GM08714 (cell line): ENCODE data around the gene MYOCD.

Experiments
- H3K4me3 ChIP-seq: fragments of 200-500 bp; sonication (Bioruptor generic); 2 replicates; pipeline ENCODE4 v1.5.1; 2014; ENCODE audit warnings: mild to moderate bottlenecking, low read length, inconsistent platforms
- ZNF274 ChIP-seq: IDR thresholded peaks from 2 replicates; pipeline ENCODE4 v1.6.1; 2012; ENCODE audit warnings: mild to moderate bottlenecking, low read depth, low read length

Gene MYOCD

DNA sequence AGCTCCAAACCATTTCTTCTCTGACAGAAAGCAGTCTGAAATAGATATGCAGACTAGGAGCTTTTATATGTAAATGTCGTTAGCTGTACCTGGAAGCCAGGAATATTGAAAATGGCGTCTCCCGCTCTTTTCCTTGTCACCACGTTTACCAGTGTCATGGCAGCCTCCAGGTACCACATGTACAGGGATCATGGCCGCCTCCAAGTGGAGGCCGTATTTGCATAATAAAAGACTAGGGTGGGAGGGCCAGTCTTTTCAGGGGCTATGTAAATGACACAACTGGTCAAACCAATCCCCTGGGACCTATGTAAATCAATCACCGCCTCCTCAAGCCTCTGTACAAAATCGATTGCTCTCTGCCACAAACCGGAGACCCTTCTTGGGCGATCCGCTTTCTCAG, 54.3 kb downstream of the MYOCD start:
- no peak overlapping the region for H3K4me3 ChIP-seq
- no peak for TF ChIP-seq ZNF274

DNA sequence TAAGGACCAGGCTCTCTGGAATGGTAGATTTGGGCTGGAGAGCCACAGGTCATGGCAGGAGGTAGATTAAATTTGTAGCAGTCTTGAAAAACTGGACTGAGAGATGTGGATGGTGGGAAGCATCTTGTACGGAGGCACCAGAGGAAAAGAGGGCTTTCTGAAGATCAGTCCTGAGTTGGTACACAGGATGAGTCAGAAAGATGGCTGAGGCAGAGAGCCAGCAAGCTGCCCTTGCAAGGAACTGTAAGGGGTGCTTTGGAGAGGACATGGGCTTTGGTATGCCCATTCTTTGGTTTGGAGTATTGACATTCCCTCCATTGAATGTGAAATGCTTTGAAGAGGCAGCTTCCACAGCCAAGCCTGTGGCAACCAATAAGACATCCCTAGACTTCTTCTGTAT, 55.9 kb downstream of the MYOCD start:
- no peak for TF ChIP-seq ZNF274
- no peak overlapping the region for H3K4me3 ChIP-seq

DNA sequence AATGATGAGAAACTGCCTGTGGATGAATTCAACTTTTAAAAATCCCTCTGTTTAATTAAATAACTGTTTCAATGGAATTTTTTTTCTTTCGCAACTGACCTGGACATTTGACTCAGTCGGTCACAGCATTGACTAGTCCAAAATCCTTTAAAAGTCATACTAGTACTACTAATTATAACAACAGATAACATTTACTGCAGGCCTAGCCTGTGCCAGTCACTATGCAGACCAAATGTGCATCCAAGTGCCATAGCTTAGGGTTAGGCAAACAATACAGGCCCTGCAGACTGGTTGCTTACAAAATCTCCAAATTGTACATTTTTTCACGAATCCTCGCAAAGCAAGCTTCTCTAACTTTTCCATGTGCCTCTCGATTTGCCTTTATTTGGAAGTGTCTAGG, 56.6 kb downstream of the MYOCD start:
- TF ChIP-seq ZNF274, result no peak
- no peak overlapping the region for H3K4me3 ChIP-seq

DNA sequence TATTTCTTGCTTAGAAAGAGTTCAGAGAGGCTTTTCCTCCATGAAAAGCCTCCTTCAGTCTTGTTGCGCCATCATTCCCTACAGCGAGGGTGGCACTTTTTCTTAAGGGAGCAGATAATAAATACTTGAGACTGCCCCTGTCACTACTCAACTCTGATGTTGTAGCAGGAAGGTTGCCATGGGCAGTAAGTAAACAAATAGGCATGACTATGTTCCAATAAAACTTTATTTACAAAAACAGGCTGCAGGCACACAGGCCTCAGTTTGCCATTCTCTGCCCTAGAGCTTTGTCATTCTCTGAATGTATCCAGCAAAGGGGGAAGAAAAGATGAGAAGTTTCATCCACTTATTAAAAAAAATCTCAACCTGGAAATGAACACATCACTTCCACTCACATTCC, 60.4 kb downstream of the MYOCD start:
- no peak for TF ChIP-seq ZNF274
- no peak overlapping the region for H3K4me3 ChIP-seq

DNA sequence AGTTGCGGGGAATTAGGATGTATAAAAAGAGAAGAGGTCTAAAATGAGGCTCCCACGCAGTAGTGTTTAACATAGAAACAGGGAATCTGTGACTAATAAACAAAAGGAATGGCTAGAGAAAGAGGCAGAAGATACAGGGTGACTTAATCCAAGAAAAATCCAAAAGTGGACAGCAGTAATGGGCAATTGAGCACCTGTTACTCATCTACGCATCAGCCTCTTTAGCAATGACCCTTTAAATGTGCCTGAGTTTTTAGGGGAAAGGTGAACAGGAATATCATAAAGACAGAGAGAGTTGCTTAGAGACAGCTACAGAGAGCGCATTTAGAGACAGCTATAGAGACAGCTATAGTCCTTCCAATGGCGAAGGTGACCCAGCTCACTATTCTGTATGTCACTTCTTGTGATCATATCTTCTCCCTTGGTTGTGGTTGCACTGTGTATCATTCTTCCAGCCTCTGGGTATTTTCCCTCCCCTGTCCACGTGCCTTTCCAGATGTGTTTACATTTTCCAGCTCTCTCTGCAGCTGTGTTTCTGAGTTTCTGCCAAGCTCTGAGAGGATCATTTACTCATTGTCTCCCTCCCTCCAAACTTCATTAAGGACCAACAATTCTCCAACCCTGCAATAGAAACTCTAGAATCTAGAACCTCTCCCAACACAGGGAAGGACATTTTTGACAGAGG, 61.5 kb downstream of the MYOCD start:
- no peak for TF ChIP-seq ZNF274
- H3K4me3 ChIP-seq, result no peak overlapping the region

DNA sequence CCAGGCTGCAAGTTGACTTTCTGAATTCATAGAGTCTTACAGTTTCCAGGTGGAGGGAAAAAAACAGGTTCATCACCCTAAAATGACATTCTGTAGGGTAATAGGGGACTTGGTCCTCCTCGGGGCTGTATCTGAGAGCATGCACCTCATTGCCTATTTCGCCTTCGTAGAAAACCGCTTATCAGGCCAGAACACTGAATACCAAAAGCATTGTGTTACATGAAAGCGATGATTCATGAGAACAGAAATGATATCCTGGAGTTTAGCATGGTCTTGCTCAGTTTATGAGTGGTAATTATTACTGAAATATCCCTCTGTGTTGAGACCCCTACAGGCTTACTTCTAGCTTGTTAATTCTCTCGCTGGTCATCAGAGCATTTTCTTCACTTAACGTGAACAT, 62.2 kb downstream of the MYOCD start:
- no peak overlapping the region for H3K4me3 ChIP-seq
- no peak for TF ChIP-seq ZNF274

DNA sequence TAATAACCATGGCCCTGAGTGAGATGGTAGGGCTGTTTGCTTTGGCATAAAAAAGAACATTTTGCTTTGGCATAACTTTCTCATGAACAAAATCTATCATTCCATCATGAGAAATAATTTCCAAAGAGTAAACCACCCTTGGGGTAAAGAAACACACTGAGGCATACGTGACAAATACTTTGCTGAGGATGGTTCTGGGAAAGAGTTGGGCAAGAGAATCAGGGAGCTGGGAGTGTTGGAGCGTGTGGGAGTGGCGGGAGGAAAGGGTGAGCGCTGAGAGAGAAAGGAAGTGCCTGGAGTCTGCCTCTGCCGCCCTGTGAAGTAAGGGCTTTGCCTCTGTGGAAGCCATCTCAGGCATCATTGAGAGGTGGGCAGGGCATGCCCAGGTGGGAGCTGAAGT, 63.4 kb downstream of the MYOCD start:
- TF ChIP-seq ZNF274, result no peak
- no peak overlapping the region for H3K4me3 ChIP-seq

DNA sequence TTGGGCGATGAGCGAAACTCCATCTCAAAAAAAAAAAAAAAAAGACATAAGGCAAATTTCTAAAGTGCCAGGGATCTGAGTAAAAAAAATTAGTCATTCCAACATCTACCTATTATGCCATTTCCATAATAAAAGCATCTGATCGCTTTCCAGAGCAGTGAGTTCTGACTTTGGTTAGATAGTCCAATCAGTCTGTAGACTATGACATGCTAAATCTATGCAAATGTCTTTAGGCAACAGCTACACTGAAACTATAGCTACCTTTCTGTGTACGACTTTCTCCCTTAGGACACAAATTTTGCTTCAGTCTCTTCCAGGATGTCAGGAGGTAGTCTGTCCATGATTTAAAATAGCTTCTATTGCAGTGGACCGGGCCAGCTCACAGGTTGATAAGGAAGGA, 64.7 kb downstream of the MYOCD start:
- H3K4me3 ChIP-seq, result no peak overlapping the region
- TF ChIP-seq ZNF274, result no peak

DNA sequence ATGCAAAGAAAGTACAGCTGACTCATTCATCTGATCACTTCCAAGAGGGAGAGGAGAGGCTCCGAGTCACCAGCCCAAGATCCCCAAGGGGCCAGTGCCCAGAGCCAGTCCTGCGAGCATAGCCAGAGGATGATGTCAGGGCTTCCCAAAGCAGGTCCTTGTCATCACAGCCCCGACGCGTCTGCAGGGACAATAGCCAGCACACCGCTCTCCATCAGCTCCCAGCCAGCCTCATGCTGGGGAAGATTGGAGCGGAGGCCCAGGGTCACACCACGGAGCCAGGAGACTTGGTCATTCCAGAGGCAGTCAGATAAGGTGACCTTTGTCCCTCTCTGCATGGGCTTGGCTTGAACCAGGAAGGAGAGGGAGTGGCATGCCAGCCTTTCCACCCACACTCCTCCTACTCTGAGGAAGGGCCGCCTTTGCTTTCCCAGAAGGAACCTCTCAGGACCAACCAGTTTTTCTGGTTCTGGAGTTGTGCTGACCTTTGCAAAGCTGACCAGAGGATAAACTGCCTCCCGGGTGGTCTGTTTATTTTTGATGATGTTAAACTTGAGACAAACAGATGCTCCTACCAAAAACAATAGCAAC, 65.3 kb downstream of the MYOCD start:
- TF ChIP-seq ZNF274, result no peak
- H3K4me3 ChIP-seq, result no peak overlapping the region

DNA sequence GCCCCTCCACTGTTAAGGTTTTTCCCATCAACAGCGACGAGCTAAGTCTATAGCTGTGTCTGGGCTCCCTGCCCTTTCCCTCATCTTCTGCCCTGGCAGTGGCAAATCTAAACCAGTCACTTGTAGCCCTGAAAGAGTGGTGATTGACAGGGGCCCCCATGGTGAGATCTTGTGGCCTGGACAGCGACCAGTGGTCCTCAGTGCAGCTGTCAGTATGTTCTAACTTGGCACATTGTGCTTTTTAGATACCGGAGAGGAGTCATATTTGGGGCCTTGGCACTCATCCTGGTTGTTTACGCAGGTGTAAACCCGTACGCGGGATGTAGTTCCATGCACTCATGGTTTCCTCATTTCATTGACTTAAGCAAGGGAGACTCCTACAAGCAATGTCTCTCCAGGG, 66.1 kb downstream of the MYOCD start:
- no peak overlapping the region for H3K4me3 ChIP-seq
- TF ChIP-seq ZNF274, result no peak

- TF ChIP-seq ZNF274, result no peak
- no peak overlapping the region for H3K4me3 ChIP-seq
Measured at GRCh38 chr17:12732366-12732765, 66.7 kb downstream of the MYOCD start.

- no peak for TF ChIP-seq ZNF274
Measured at GRCh38 chr17:12734926-12735325, 69.2 kb downstream of the MYOCD start.

GRCh38 chr17:12735517-12735916, 69.8 kb downstream of the MYOCD start:
- no peak for TF ChIP-seq ZNF274

More at GRCh38 chr17:12734926-12735325, 69.2 kb downstream of the MYOCD start:
- no peak overlapping the region for H3K4me3 ChIP-seq

GRCh38 chr17:12736526-12736925, 70.8 kb downstream of the MYOCD start:
- no peak for TF ChIP-seq ZNF274
- no peak overlapping the region for H3K4me3 ChIP-seq

More at GRCh38 chr17:12735517-12735916, 69.8 kb downstream of the MYOCD start:
- H3K4me3 ChIP-seq, result no peak overlapping the region

- no peak for TF ChIP-seq ZNF274
- H3K4me3 ChIP-seq, result no peak overlapping the region
Measured at GRCh38 chr17:12737740-12738469, 72.2 kb downstream of the MYOCD start.
